Calu3 (cell line): ENCODE results near the gene PAPPA2. TPM values are rescaled to one million over a fixed set of nuclear protein-coding genes. Genes with fewer than 3 reads are reported as not detected.

Experiments
- BruUV-seq: library from RNA; stranded (reverse); fragments of 400-500 nt; replicated peaks from 2 replicates; lab custom pipeline; 2021; lab: Mats Ljungman, UMichigan
- CTCF ChIA-PET: fragments of 300-600 bp; sonication (Branson Sonifier 250); formaldehyde crosslinking; loops from one replicate; lab custom pipeline; 2022; ENCODE audit warnings: antibody characterized with exemption; lab: Charles Lee
- DNase-seq: peaks from one replicate; pipeline ENCODE4 v3.0.0; 2022
- H3K27ac Mint-ChIP-seq: one replicate; pipeline ENCODE4 v1.8.0; 2022; ENCODE audit warnings: mixed read lengths; ENCODE audit not compliant: unreplicated experiment
- H3K27me3 Mint-ChIP-seq: one replicate; pipeline ENCODE4 v1.8.0; 2022; ENCODE audit warnings: mixed read lengths; ENCODE audit not compliant: unreplicated experiment
- H3K36me3 Mint-ChIP-seq: one replicate; pipeline ENCODE4 v1.8.0; 2022; ENCODE audit warnings: mild to moderate bottlenecking, moderate library complexity, mixed read lengths; ENCODE audit not compliant: insufficient read depth, unreplicated experiment
- H3K4me1 Mint-ChIP-seq: one replicate; pipeline ENCODE4 v1.8.0; 2022; ENCODE audit warnings: mild to moderate bottlenecking, low read depth, mixed read lengths; ENCODE audit not compliant: unreplicated experiment
- H3K4me3 Mint-ChIP-seq: one replicate; pipeline ENCODE4 v1.8.0; 2022; ENCODE audit warnings: mild to moderate bottlenecking, low read depth, moderate library complexity, mixed read lengths; ENCODE audit not compliant: unreplicated experiment
- H3K9me3 Mint-ChIP-seq: one replicate; pipeline ENCODE4 v1.8.0; 2022; ENCODE audit warnings: low read depth, mixed read lengths; ENCODE audit not compliant: unreplicated experiment
- CTCF ChIP-seq: fragments of 200-600 bp; IDR thresholded peaks from one replicate; pipeline ENCODE4 v1.8.0; 2022; ENCODE audit warnings: antibody characterized with exemption; ENCODE audit not compliant: unreplicated experiment
- intact Hi-C: fragments of 100-400 bp; cut with micrococcal nuclease; formaldehyde crosslinking; loops from one replicate; pipeline ENCODE4 v1.10.0; 2022; ENCODE audit not compliant: unreplicated experiment
- total RNA-seq: library from RNA; stranded (reverse); gene quantifications from 2 replicates; pipeline ENCODE4 v1.2.3, GENCODE V29; 2022

PAPPA2 gene
- total RNA-seq, 1 experiment from 2014 or later: 0.14 TPM

DNA sequence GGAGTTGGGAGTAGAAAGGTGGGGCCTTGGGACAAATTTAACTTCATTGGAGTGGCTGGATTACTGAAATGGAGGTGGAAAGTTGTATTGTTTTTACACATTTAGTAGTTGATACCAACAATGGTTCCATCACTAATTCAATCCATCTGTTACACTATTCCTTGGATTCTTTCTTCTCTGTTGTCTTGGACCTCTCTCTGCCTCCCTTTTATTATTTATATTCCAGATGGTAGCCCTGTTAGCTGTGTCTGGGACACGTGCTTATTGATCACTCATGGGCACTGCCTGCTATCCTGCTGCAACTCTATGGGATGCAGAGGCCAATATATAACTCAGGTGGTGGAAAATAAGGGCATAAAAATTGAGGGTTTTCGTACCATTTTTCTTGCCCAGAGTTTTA is 346.3 kb downstream of the PAPPA2 start:
- peaks cover 13% of the 10 kb centered on the region for H3K27me3 Mint-ChIP-seq
- no peak for TF ChIP-seq CTCF
- intact Hi-C loops: no loop called here
- BruUV-seq: no TSS peak
- H3K9me3 Mint-ChIP-seq: no peaks in the 10 kb centered on the region
- no peak overlapping the region for H3K4me3 Mint-ChIP-seq
- no peak overlapping the region for H3K27ac Mint-ChIP-seq
- no peaks in the 10 kb centered on the region for H3K36me3 Mint-ChIP-seq
- DNase-seq: no peak
- CTCF ChIA-PET: interaction anchor here (0.7 kb wide), 2 partner anchors 11 to 47 kb away, joined by 3 to 5 read pairs; no protein-coding TSS in a partner anchor
- no peaks in the 10 kb centered on the region for H3K4me1 Mint-ChIP-seq

DNA sequence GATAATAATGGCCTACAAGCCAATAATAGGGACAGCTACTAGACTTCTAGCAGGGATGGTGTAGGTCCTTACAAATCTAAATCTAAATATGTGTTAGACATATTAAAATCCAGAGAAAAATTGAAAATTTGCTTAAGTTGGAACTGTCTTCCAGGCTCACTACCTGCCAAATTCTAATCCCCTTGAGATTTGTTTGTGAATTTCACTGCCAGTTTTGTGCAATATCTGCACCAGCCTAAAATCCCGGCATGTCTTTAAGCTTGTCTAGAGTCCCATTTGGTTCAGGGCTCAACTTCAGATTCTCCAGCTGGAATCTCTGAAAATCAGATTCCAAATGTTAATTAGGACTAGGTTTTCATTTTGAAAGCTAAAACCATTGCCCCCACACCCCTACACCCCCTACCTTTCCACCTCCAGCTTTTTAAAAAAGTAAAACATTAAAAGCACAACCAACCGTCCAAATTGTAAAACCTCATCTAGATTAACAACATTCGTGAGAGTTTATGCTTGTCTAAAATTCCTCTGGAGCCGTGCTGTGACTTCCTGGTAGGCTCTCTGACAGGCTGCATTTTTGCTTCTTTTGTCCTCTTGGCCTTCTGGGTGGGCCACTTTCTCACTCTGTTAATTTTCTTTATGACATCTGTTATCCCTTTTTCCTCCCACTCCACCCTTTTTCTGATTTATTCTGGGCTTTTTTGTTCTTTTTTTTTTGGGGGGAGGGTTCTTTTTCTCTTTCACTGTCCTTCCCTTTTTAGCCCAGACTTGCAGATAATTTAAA is 348.7 kb downstream of the PAPPA2 start:
- no peak overlapping the region for H3K4me3 Mint-ChIP-seq

DNA sequence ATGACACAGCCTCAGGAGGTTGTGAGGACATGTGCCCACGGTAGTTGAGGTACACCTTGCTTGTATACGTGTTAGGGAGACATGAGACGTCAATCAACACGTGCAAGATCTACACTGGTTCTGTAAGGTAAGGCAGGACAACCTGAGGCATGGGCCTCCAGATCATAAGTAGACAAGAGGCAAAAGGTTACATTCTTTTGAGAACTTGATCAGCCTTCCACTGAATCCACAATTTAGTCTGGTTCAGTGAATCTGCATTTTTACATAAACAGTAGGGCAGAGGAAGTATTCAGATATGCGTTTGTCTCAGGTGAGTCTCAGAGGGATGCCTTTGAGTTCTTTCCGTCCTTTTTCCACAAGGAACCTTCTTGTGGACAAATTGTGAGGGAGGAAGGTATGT is 352.6 kb downstream of the PAPPA2 start:
- CTCF ChIA-PET: no interaction called here

More for the DNA sequence above, 348.7 kb downstream of the PAPPA2 start:
- CTCF ChIA-PET: interaction anchor here (1.1 kb wide), 1 partner anchor 9 kb away, joined by 3 read pairs; no protein-coding TSS in a partner anchor
- TF ChIP-seq CTCF: no peak
- intact Hi-C loops: no loop called here
- no peak overlapping the region for H3K27ac Mint-ChIP-seq
- H3K27me3 Mint-ChIP-seq: peaks cover 11% of the 10 kb centered on the region
- no peaks in the 10 kb centered on the region for H3K36me3 Mint-ChIP-seq
- H3K9me3 Mint-ChIP-seq: peaks cover 4% of the 10 kb centered on the region
- H3K4me1 Mint-ChIP-seq: no peaks in the 10 kb centered on the region
- BruUV-seq: no TSS peak
- DNase-seq: no peak

DNA sequence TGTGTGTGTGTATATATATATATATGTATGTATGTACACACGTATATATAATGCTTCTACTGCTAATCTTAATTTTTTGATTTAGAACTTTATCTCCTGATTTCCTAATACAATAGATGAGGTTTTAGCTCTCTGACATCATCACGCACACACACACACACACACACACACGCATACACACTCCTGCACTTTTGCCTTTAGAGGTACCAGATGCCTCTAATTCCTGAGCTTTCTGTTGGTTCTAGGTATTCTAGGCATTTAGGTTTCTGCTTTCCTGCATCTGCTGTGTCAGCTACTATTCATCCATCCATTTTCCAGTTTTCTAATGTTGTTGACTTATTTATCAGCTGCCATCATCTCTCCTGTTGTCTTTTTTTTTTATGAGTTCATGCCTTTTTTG is 353.3 kb downstream of the PAPPA2 start:
- H3K9me3 Mint-ChIP-seq: peaks cover 4% of the 10 kb centered on the region
- BruUV-seq: no TSS peak
- CTCF ChIA-PET: no interaction called here

More for the DNA sequence above, 352.6 kb downstream of the PAPPA2 start:
- H3K27me3 Mint-ChIP-seq: peaks cover 11% of the 10 kb centered on the region
- intact Hi-C loops: no loop called here
- BruUV-seq: no TSS peak
- DNase-seq: no peak
- peaks cover 4% of the 10 kb centered on the region for H3K9me3 Mint-ChIP-seq
- no peak for TF ChIP-seq CTCF
- no peaks in the 10 kb centered on the region for H3K36me3 Mint-ChIP-seq
- H3K4me1 Mint-ChIP-seq: no peaks in the 10 kb centered on the region
- no peak overlapping the region for H3K4me3 Mint-ChIP-seq
- no peak overlapping the region for H3K27ac Mint-ChIP-seq

More for the DNA sequence above, 353.3 kb downstream of the PAPPA2 start:
- H3K27me3 Mint-ChIP-seq: peaks cover 11% of the 10 kb centered on the region
- TF ChIP-seq CTCF: no peak
- H3K4me1 Mint-ChIP-seq: no peaks in the 10 kb centered on the region
- H3K4me3 Mint-ChIP-seq: no peak overlapping the region
- H3K27ac Mint-ChIP-seq: no peak overlapping the region
- no peaks in the 10 kb centered on the region for H3K36me3 Mint-ChIP-seq
- no peak for DNase-seq
- intact Hi-C loops: no loop called here
